Measurements from ENCODE around the gene DARS2. TPM values are rescaled to one million over a fixed set of nuclear protein-coding genes. Genes with fewer than 3 reads are reported as not detected.

DARS2 gene
- total and polyA plus RNA-seq, 2 experiments from 2014 or later = 13.1 to 17.7 TPM

DNA sequence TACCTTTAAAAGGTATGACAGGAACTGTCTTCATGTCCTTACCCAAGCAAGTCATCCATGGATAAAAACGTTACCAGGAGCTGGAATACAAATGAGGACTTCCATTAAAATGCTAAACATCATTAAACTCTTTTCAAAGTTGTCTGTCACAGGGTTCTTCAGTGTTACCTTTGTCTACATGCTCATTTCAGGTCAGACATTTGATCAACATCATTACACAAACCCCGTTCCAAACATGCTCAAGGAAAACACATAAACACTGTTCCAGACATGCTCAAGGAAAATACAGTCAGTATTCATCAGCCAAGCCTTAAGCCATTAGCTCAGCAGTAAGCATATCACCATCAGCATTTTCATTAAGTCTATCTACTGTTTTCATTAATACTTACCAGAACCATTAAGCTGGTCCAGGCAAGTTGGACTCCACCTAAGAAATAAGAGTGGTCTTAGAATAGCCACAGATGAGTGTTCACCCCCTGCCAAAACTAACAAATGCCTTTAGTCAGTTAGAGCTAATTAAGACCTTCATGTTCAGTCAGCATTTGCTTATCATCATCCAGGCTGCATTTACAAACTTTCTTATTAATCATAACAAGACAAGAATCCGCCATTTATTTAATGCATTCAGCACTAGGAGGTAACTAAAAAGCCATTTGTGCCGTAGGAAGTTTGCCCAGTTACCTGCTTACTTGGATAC, 41.1 kb downstream of the DARS2 start:
- DNase-seq (ENCODE audit: low spot score) = no peak
- peaks cover 5% of the 10 kb centered on the region for H3K36me3 ChIP-seq (replicated peaks; ENCODE audit: insufficient read depth, low read depth)
- WGBS (ENCODE audit: low lambda C conversion rate, missing lambda C conversion rate) = 37% methylated on average over 4 of the region's 4 CpGs
- H3K9me3 ChIP-seq (ENCODE audit: low read depth) = no peaks in the 10 kb centered on the region
- peaks cover 26% of the 10 kb centered on the region for H4K20me1 ChIP-seq (ENCODE audit: insufficient read depth, poor library complexity, severe bottlenecking)
- peaks cover 28% of the 10 kb centered on the region for H3K79me2 ChIP-seq
- peak overlapping the region; percentile 6 for H3K27ac ChIP-seq
- H3K4me2 ChIP-seq = peak overlapping the region; percentile 88
- no peaks in the 10 kb centered on the region for H3K9me2 ChIP-seq (replicated peaks; ENCODE audit: insufficient read depth)
- H3K4me3 ChIP-seq = peak overlapping the region; percentile 43
- H2AFZ ChIP-seq = no peak overlapping the region
- no peak for TF ChIP-seq EZH2 (IDR thresholded peaks at IDR 0.05; ENCODE audit: borderline replicate concordance)
- no peak for TF ChIP-seq EZH2phosphoT487 (IDR thresholded peaks at IDR 0.05; ENCODE audit: low read depth, severe bottlenecking, unreplicated experiment)
- H3K27me3 ChIP-seq = no peaks in the 10 kb centered on the region
- peaks cover 12% of the 10 kb centered on the region for H3K4me1 ChIP-seq (ENCODE audit: insufficient read depth)

DNA sequence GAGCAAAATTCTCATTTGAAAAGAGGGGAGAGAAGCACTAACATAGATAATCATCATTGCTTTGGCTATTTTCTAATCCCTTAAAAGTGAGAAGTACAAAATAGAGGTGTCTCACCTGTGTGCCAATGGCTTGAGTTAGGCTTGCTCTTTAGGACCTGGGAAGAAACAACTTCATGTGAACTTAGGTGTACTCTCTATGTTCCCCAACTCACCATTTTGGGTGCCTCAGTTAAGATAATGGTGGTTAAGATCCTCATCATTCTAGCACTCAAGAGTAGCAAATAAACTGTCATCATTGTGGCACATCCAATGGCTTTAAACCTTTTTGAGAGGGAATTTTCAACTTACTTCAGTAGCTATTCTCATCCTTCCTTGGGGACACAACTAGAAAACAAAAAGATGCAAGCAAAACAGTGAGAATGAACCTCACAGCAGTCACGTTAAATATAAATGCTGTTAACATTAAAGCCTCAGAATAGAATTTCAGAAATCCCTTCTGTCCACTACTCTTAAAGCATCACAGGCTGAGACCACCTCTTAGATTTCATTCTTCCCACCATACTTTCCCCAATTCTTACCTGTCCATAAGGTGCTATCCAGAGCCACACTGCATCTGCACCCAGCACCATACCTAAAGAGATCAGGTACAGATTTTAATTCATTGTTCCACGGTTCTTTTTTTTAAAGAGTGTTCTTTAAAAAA, 42.1 kb downstream of the DARS2 start:
- peak overlapping the region; percentile 43 for H3K4me3 ChIP-seq
- H3K4me2 ChIP-seq = peak overlapping the region; percentile 88
- TF ChIP-seq EZH2phosphoT487 (IDR thresholded peaks at IDR 0.05; ENCODE audit: low read depth, severe bottlenecking, unreplicated experiment) (no peak), EZH2 (IDR thresholded peaks at IDR 0.05; ENCODE audit: borderline replicate concordance) (no peak)
- TF ChIP-seq, protein P1, sequence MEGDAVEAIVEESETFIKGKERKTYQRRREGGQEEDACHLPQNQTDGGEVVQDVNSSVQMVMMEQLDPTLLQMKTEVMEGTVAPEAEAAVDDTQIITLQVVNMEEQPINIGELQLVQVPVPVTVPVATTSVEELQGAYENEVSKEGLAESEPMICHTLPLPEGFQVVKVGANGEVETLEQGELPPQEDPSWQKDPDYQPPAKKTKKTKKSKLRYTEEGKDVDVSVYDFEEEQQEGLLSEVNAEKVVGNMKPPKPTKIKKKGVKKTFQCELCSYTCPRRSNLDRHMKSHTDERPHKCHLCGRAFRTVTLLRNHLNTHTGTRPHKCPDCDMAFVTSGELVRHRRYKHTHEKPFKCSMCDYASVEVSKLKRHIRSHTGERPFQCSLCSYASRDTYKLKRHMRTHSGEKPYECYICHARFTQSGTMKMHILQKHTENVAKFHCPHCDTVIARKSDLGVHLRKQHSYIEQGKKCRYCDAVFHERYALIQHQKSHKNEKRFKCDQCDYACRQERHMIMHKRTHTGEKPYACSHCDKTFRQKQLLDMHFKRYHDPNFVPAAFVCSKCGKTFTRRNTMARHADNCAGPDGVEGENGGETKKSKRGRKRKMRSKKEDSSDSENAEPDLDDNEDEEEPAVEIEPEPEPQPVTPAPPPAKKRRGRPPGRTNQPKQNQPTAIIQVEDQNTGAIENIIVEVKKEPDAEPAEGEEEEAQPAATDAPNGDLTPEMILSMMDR (IDR thresholded peaks at IDR 0.05; ENCODE audit: poor library complexity) = no peak
- 3% methylated on average over 2 of the region's 2 CpGs for WGBS (ENCODE audit: low lambda C conversion rate, missing lambda C conversion rate)
- H3K9me3 ChIP-seq (ENCODE audit: low read depth) = no peaks in the 10 kb centered on the region
- H3K9me2 ChIP-seq (replicated peaks; ENCODE audit: insufficient read depth) = no peaks in the 10 kb centered on the region
- peaks cover 26% of the 10 kb centered on the region for H4K20me1 ChIP-seq (ENCODE audit: insufficient read depth, poor library complexity, severe bottlenecking)
- peaks cover 30% of the 10 kb centered on the region for H3K79me2 ChIP-seq
- DNase-seq (ENCODE audit: low spot score) = no peak
- peaks cover 5% of the 10 kb centered on the region for H3K36me3 ChIP-seq (replicated peaks; ENCODE audit: insufficient read depth, low read depth)
- no peak overlapping the region for H2AFZ ChIP-seq
- H3K27ac ChIP-seq = peak overlapping the region; percentile 80
- H3K4me1 ChIP-seq (ENCODE audit: insufficient read depth) = peaks cover 12% of the 10 kb centered on the region
- no peaks in the 10 kb centered on the region for H3K27me3 ChIP-seq

DNA sequence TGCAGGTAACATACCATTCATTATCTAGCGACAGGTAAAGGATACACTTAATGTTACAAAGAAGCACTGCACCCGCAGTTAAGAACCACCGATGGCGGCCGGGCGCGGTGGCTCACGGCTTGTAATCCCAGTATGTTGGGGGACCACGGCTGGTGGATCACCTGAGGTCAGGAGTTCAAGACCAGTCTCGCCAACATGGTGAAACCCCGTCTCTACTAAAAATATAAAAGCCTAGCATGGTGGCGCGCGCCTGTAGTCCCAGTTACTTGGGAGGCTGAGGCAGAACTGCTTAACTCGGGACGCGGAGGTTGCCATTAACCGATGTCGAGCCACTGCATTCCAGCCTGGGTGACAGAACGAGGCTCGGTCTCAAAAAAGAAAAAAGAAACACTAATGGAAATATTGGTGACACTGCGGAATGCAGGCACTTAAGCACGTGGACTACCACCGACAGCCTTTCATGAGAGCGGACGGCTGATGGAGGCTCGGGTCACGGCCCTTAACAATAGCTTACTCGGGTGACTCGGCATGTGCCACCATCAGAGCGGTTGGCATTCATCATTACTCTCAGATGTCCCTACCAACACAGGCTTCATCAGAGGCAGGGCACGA, 42.8 kb downstream of the DARS2 start:
- Histone ChIP-seq H3K4me3 (peak overlapping the region; percentile 43), H4K20me1 (ENCODE audit: insufficient read depth, poor library complexity, severe bottlenecking) (peaks cover 26% of the 10 kb centered on the region), H3K27me3 (no peaks in the 10 kb centered on the region), H3K9me2 (replicated peaks; ENCODE audit: insufficient read depth) (no peaks in the 10 kb centered on the region), H3K79me2 (peaks cover 33% of the 10 kb centered on the region), H3K4me2 (peak overlapping the region; percentile 88), H3K4me1 (ENCODE audit: insufficient read depth) (peaks cover 12% of the 10 kb centered on the region), H2AFZ (peak overlapping the region; percentile 18), H3K36me3 (replicated peaks; ENCODE audit: insufficient read depth, low read depth) (peaks cover 5% of the 10 kb centered on the region), H3K9me3 (ENCODE audit: low read depth) (no peaks in the 10 kb centered on the region), H3K27ac (peak overlapping the region; percentile 80)
- no peak for DNase-seq (ENCODE audit: low spot score)
- TF ChIP-seq EZH2 (IDR thresholded peaks at IDR 0.05; ENCODE audit: borderline replicate concordance) = no peak
- TF ChIP-seq, protein P1 (IDR thresholded peaks at IDR 0.05; ENCODE audit: poor library complexity) = no peak
- TF ChIP-seq EZH2phosphoT487 (IDR thresholded peaks at IDR 0.05; ENCODE audit: low read depth, severe bottlenecking, unreplicated experiment) = no peak
- 1% methylated on average over 32 of the region's 32 CpGs for WGBS (ENCODE audit: low lambda C conversion rate, missing lambda C conversion rate)
